Glutamatergic neuron (in vitro differentiated cells): ENCODE results near the gene TPRKB. TPM values are rescaled to one million over a fixed set of nuclear protein-coding genes. Genes with fewer than 3 reads are reported as not detected.

Source experiments
- DNase-seq: peaks from one replicate; pipeline ENCODE4 v3.0.0; 2022
- H3K27ac Mint-ChIP-seq: one replicate; pipeline ENCODE4 v1.8.0; 2020; ENCODE audit warnings: mild to moderate bottlenecking, mixed read lengths, inconsistent platforms; ENCODE audit not compliant: unreplicated experiment
- H3K27me3 Mint-ChIP-seq: one replicate; pipeline ENCODE4 v1.8.0; 2020; ENCODE audit warnings: mild to moderate bottlenecking, moderate library complexity, mixed read lengths, inconsistent platforms; ENCODE audit not compliant: unreplicated experiment
- H3K36me3 Mint-ChIP-seq: one replicate; pipeline ENCODE4 v1.8.0; 2020; ENCODE audit warnings: mild to moderate bottlenecking, mixed read lengths, inconsistent platforms; ENCODE audit not compliant: unreplicated experiment
- H3K4me1 Mint-ChIP-seq: one replicate; pipeline ENCODE4 v1.8.0; 2020; ENCODE audit warnings: mild to moderate bottlenecking, low read depth, mixed read lengths, inconsistent platforms; ENCODE audit not compliant: unreplicated experiment
- H3K4me3 Mint-ChIP-seq: one replicate; pipeline ENCODE4 v1.8.0; 2020; ENCODE audit warnings: mild to moderate bottlenecking, mixed read lengths, inconsistent platforms; ENCODE audit not compliant: unreplicated experiment
- H3K9me3 Mint-ChIP-seq: one replicate; pipeline ENCODE4 v1.8.0; 2020; ENCODE audit warnings: mild to moderate bottlenecking, moderate library complexity, mixed read lengths, inconsistent platforms; ENCODE audit not compliant: unreplicated experiment
- total RNA-seq: library from RNA; stranded (reverse); fragmentation: NEBNext Ultra II Directional; extraction: Animal tissue kit (Norgen Biotek cat#: 25700); gene quantifications from one replicate; pipeline ENCODE4 v1.2.1, GENCODE V29; 2021; ENCODE audit not compliant: unreplicated experiment
- TF ChIP-seq, protein P1 (sequence below): fragments of 200-600 bp; sonication (generic); IDR thresholded peaks from one replicate; pipeline ENCODE4 v1.5.0; 2021; ENCODE audit not compliant: partially characterized antibody, unreplicated experiment

TPRKB gene
- total RNA-seq, 1 donor from 2014 or later: 27.2 TPM

GRCh38 chr2:73714091-73714490 lies 23.1 kb downstream of the TPRKB start:
- Mint-ChIP-seq H3K9me3 (peaks cover 1% of the 10 kb centered on the region), H3K27me3 (peaks cover 2% of the 10 kb centered on the region), H3K36me3 (peaks cover 6% of the 10 kb centered on the region), H3K27ac (no peak overlapping the region), H3K4me3 (no peak overlapping the region), H3K4me1 (no peaks in the 10 kb centered on the region)
- TF ChIP-seq, protein P1, sequence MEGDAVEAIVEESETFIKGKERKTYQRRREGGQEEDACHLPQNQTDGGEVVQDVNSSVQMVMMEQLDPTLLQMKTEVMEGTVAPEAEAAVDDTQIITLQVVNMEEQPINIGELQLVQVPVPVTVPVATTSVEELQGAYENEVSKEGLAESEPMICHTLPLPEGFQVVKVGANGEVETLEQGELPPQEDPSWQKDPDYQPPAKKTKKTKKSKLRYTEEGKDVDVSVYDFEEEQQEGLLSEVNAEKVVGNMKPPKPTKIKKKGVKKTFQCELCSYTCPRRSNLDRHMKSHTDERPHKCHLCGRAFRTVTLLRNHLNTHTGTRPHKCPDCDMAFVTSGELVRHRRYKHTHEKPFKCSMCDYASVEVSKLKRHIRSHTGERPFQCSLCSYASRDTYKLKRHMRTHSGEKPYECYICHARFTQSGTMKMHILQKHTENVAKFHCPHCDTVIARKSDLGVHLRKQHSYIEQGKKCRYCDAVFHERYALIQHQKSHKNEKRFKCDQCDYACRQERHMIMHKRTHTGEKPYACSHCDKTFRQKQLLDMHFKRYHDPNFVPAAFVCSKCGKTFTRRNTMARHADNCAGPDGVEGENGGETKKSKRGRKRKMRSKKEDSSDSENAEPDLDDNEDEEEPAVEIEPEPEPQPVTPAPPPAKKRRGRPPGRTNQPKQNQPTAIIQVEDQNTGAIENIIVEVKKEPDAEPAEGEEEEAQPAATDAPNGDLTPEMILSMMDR: no peak
- no peak for DNase-seq

DNA sequence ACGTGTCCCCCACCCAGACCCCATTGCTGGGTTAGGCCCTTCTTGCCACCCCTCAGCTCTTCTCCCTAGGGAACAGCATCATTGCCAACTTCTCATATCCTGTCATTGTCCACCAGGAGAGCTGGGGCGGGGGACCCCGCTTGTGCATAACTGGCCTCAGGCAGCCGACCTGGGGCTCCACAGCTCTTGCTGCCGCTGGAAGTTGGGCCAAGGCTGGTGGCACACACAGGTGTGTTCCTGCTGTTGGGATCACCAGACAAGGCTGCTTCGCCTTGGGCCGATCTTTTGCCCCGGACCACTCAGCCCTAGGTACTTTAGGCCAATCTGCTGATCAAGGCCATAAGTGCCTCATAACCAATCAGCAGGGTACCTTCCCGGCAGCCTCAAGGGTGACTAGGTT lies 28.6 kb downstream of the TPRKB start:
- no peaks in the 10 kb centered on the region for H3K9me3 Mint-ChIP-seq
- H3K36me3 Mint-ChIP-seq: peaks cover 6% of the 10 kb centered on the region
- no peaks in the 10 kb centered on the region for H3K4me1 Mint-ChIP-seq
- TF ChIP-seq, protein P1: no peak
- no peak overlapping the region for H3K27ac Mint-ChIP-seq
- peaks cover 3% of the 10 kb centered on the region for H3K27me3 Mint-ChIP-seq
- no peak for DNase-seq
- no peak overlapping the region for H3K4me3 Mint-ChIP-seq

DNA sequence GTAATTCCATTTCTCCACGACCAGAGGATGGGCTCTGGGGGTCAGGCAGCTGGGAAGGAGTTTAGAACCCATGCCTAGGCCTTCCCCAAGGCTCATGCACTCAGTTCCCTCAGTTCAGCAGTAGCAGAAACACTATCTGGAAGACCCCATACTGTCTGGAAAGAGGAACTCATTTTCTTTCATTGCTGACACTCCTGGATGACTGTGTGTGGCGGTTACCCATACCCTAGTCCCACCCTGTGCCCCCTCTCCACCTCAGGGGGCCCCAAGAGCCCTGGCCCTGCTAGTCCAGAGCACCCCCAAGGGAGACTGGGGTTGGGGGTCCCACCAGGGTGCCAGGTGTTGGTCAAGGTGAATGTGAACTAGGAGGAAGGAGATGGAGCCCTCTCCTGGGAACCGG lies 29.5 kb downstream of the TPRKB start:
- H3K4me1 Mint-ChIP-seq: no peaks in the 10 kb centered on the region
- peaks cover 3% of the 10 kb centered on the region for H3K27me3 Mint-ChIP-seq
- TF ChIP-seq, protein P1: no peak

DNA sequence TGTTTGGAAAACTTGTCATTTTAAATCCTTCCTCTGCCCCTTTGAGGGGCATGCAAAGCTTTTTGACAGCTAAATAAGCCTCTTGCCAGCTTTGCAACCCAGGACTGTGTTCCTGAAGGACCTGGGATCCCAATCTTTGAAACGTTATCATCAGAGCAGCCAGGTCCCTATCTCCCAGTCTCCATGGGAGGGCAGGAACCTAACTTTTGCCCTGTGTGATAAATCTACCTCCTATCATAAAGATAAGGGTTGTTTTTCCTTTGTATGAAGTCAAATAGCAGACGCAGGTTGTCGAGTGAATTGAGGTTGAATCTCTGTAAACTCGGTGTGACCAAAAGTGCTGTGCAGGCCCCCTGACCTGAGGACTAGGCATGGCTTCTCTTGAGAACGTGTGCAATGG lies 30.1 kb downstream of the TPRKB start:
- no peak overlapping the region for H3K27ac Mint-ChIP-seq
- H3K4me1 Mint-ChIP-seq: no peaks in the 10 kb centered on the region
- peaks cover 8% of the 10 kb centered on the region for H3K27me3 Mint-ChIP-seq
- H3K36me3 Mint-ChIP-seq: peaks cover 6% of the 10 kb centered on the region
- DNase-seq: no peak
- no peaks in the 10 kb centered on the region for H3K9me3 Mint-ChIP-seq
- no peak overlapping the region for H3K4me3 Mint-ChIP-seq
- TF ChIP-seq, protein P1: no peak

More for the DNA sequence above, 29.5 kb downstream of the TPRKB start:
- peaks cover 6% of the 10 kb centered on the region for H3K36me3 Mint-ChIP-seq
- DNase-seq: no peak
- H3K27ac Mint-ChIP-seq: no peak overlapping the region
- H3K4me3 Mint-ChIP-seq: no peak overlapping the region
- no peaks in the 10 kb centered on the region for H3K9me3 Mint-ChIP-seq

DNA sequence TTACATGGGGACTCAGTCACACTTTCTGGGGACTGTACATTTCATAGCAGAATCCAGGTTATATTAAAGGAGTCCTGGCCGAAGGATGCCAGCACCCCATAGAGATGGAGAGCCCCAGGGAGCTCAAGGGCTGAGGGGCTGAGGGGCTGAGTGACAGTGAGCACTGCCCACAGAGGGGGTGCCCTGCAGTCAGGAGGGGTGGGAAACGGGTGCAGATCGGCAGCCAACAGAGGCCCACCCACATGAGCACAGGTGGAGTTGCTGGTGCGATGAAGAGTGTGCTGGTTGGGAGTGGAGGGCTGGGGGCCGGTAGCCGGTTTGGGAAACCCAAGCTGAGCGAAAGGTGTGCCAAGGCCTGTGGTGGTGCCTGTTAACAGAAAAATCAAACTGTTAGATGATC lies 32.1 kb downstream of the TPRKB start:
- TF ChIP-seq, protein P1: no peak
- no peaks in the 10 kb centered on the region for H3K4me1 Mint-ChIP-seq
- no peak overlapping the region for H3K27ac Mint-ChIP-seq
- no peak for DNase-seq
- H3K4me3 Mint-ChIP-seq: no peak overlapping the region
- H3K27me3 Mint-ChIP-seq: peaks cover 9% of the 10 kb centered on the region
- H3K36me3 Mint-ChIP-seq: peaks cover 6% of the 10 kb centered on the region
- peaks cover 6% of the 10 kb centered on the region for H3K9me3 Mint-ChIP-seq
